Caco-2 (cell line): ENCODE measurements around the gene NEMP2. TPM values are rescaled to one million over a fixed set of nuclear protein-coding genes. Genes with fewer than 3 reads are reported as not detected.

Source experiments
- BruUV-seq: library from RNA; stranded (reverse); fragments of 400-500 nt; replicated peaks from 2 replicates; lab custom pipeline; 2021; lab: Mats Ljungman, UMichigan
- CTCF ChIA-PET: fragments of 300-600 bp; sonication (Branson Sonifier 250); formaldehyde crosslinking; loops from one replicate; lab custom pipeline; 2022; ENCODE audit warnings: antibody characterized with exemption; lab: Charles Lee
- POLR2A ChIA-PET: fragments of 300-600 bp; sonication (Branson Sonifier 250); formaldehyde crosslinking; loops from one replicate; lab custom pipeline; 2022; ENCODE audit warnings: antibody characterized with exemption; lab: Charles Lee
- DNase-seq, 2 experiments: peaks; one replicate each; pipeline versions ENCODE4 v3.0.0 to v3.0.0-alpha.2; 2020 to 2022
- H3K27me3 ChIP-seq: replicated peaks from 2 replicates; pipeline ENCODE4 v1.6.0; 2011; ENCODE audit warnings: low read length; ENCODE audit not compliant: control insufficient read depth, insufficient read depth
- H3K36me3 ChIP-seq: 2 replicates; pipeline ENCODE4 v1.5.1; 2011; ENCODE audit warnings: low read length; ENCODE audit not compliant: control insufficient read depth, insufficient read depth
- H3K4me1 ChIP-seq: fragments of 250-450 bp; sonication (Bioruptor Pico); 2 replicates; pipeline ENCODE4 v1.5.1; 2020; ENCODE audit warnings: mild to moderate bottlenecking
- H3K4me3 ChIP-seq: 2 replicates; pipeline ENCODE4 v1.5.1; 2011; ENCODE audit warnings: low read depth, mild to moderate bottlenecking, control low read depth, low read length
- H3K9me3 ChIP-seq: fragments of 250-450 bp; sonication (Bioruptor Pico); 2 replicates; pipeline ENCODE4 v1.5.1; 2020; ENCODE audit warnings: mild to moderate bottlenecking, moderate library complexity
- H3K27ac Mint-ChIP-seq: one replicate; pipeline ENCODE4 v1.8.0; 2022; ENCODE audit warnings: mixed read lengths; ENCODE audit not compliant: unreplicated experiment
- H3K27me3 Mint-ChIP-seq: one replicate; pipeline ENCODE4 v1.8.0; 2022; ENCODE audit warnings: mixed read lengths; ENCODE audit not compliant: insufficient read depth, unreplicated experiment
- H3K36me3 Mint-ChIP-seq: one replicate; pipeline ENCODE4 v1.8.0; 2022; ENCODE audit warnings: mild to moderate bottlenecking, mixed read lengths; ENCODE audit not compliant: insufficient read depth, unreplicated experiment
- H3K4me1 Mint-ChIP-seq: one replicate; pipeline ENCODE4 v1.8.0; 2022; ENCODE audit warnings: low read depth, mixed read lengths; ENCODE audit not compliant: unreplicated experiment
- H3K4me3 Mint-ChIP-seq: one replicate; pipeline ENCODE4 v1.8.0; 2022; ENCODE audit warnings: mild to moderate bottlenecking, moderate library complexity, mixed read lengths; ENCODE audit not compliant: unreplicated experiment
- H3K9me3 Mint-ChIP-seq: one replicate; pipeline ENCODE4 v1.8.0; 2022; ENCODE audit warnings: mixed read lengths; ENCODE audit not compliant: unreplicated experiment
- CTCF ChIP-seq, 2 experiments: fragments of 200-600 bp in 1 of 2; IDR thresholded peaks; 1 replicate in 1 of 2; 2 replicates in 1 of 2; pipeline versions ENCODE4 v1.5.1 to v1.8.0; 2011 to 2022; ENCODE audit warnings: antibody characterized with exemption in 1 of 2, control low read depth in 1 of 2, inconsistent platforms in 1 of 2, low read depth in 1 of 2, low read length in 1 of 2, mild to moderate bottlenecking in 1 of 2, moderate library complexity in 1 of 2; ENCODE audit not compliant: insufficient read depth in 1 of 2, severe bottlenecking in 1 of 2, unreplicated experiment in 1 of 2
- intact Hi-C: fragments of 100-400 bp; cut with micrococcal nuclease; formaldehyde crosslinking; loops from one replicate; pipeline ENCODE4 v1.10.0; 2022; ENCODE audit not compliant: unreplicated experiment
- total RNA-seq: library from RNA; stranded (reverse); gene quantifications from 2 replicates; pipeline ENCODE4 v1.2.3, GENCODE V29; 2022

NEMP2 gene
- total RNA-seq, 1 experiment from 2014 or later, result 19.1 TPM

GRCh38 chr2:190524928-190525327 lies 9.6 kb downstream of the NEMP2 start:
- no peak overlapping the region for H3K4me3 ChIP-seq
- no peaks in the 10 kb centered on the region for H3K27me3 Mint-ChIP-seq
- POLR2A ChIA-PET, result no interaction called here
- no peak for DNase-seq
- intact Hi-C loops, result no loop called here
- CTCF ChIA-PET, result no interaction called here
- H3K9me3 ChIP-seq, result no peaks in the 10 kb centered on the region
- H3K4me1 Mint-ChIP-seq, result peaks cover 38% of the 10 kb centered on the region
- no peaks in the 10 kb centered on the region for H3K9me3 Mint-ChIP-seq
- H3K27ac Mint-ChIP-seq, result no peak overlapping the region
- H3K4me1 ChIP-seq, result peaks cover 51% of the 10 kb centered on the region
- no peak overlapping the region for H3K4me3 Mint-ChIP-seq
- no peaks in the 10 kb centered on the region for H3K27me3 ChIP-seq
- TF ChIP-seq CTCF (IDR thresholded peaks at IDR 0.05; ENCODE audit: insufficient read depth in 1 of 2, low read depth in 1 of 2, low read length in 1 of 2, severe bottlenecking in 1 of 2, unreplicated experiment in 1 of 2), result no peak
- H3K36me3 ChIP-seq, result no peaks in the 10 kb centered on the region
- peaks cover 7% of the 10 kb centered on the region for H3K36me3 Mint-ChIP-seq
- no TSS peak for BruUV-seq

GRCh38 chr2:190519975-190520767 lies 14.4 kb downstream of the NEMP2 start:
- Mint-ChIP-seq H3K4me1 (peaks cover under 1% of the 10 kb centered on the region), H3K9me3 (no peaks in the 10 kb centered on the region), H3K4me3 (no peak overlapping the region), H3K27ac (no peak overlapping the region), H3K27me3 (no peaks in the 10 kb centered on the region), H3K36me3 (no peaks in the 10 kb centered on the region)
- no peaks in the 10 kb centered on the region for H3K36me3 ChIP-seq
- H3K4me1 ChIP-seq, result peaks cover 3% of the 10 kb centered on the region; the same call in 1 of the 2 replicates
- no peak overlapping the region for H3K4me3 ChIP-seq
- CTCF ChIA-PET, result no interaction called here
- no peaks in the 10 kb centered on the region for H3K27me3 ChIP-seq
- no TSS peak for BruUV-seq
- TF ChIP-seq CTCF (IDR thresholded peaks at IDR 0.05; ENCODE audit: insufficient read depth in 1 of 2, low read depth in 1 of 2, low read length in 1 of 2, severe bottlenecking in 1 of 2, unreplicated experiment in 1 of 2), result no peak
- POLR2A ChIA-PET, result no interaction called here
- no peaks in the 10 kb centered on the region for H3K9me3 ChIP-seq
- no peak for DNase-seq
- intact Hi-C loops, result no loop called here

GRCh38 chr2:190517468-190517867 lies 17.1 kb downstream of the NEMP2 start:
- Histone ChIP-seq H3K27me3 (no peaks in the 10 kb centered on the region), H3K4me3 (no peak overlapping the region), H3K9me3 (no peaks in the 10 kb centered on the region), H3K4me1 (no peaks in the 10 kb centered on the region), H3K36me3 (no peaks in the 10 kb centered on the region)
- CTCF ChIA-PET, result no interaction called here
- DNase-seq, result no peak
- Mint-ChIP-seq H3K27me3 (no peaks in the 10 kb centered on the region), H3K36me3 (peaks cover 17% of the 10 kb centered on the region), H3K4me3 (no peak overlapping the region), H3K9me3 (no peaks in the 10 kb centered on the region), H3K4me1 (no peaks in the 10 kb centered on the region), H3K27ac (no peak overlapping the region)
- no peak for TF ChIP-seq CTCF (IDR thresholded peaks at IDR 0.05; ENCODE audit: insufficient read depth in 1 of 2, low read depth in 1 of 2, low read length in 1 of 2, severe bottlenecking in 1 of 2, unreplicated experiment in 1 of 2)
- BruUV-seq, result no TSS peak
- intact Hi-C loops, result no loop called here
- POLR2A ChIA-PET, result no interaction called here
